ENCODE data around the gene RHBDD2.

- TF ChIP-seq CTCF (IDR thresholded peaks at IDR 0.05) (no peak), POLR2A (IDR thresholded peaks at IDR 0.05) (no peak)
Measured at GRCh38 chr7:75887669-75888369, 9.0 kb downstream of the RHBDD2 start.
